ENCODE measurements around the gene CCL28. TPM values are rescaled to one million over a fixed set of nuclear protein-coding genes. Genes with fewer than 3 reads are reported as not detected.
"Not testable (repeated sequence)": the region's sequence is repeated elsewhere in the genome, so short reads cannot be mapped to it uniquely, and the experiment has no call there.

Gene CCL28
- total RNA-seq, 1 donor from 2014 or later, result 7.7 TPM

GRCh38 chr5:43409809-43410271 is 2.4 kb downstream of the CCL28 start:
- Histone ChIP-seq H3K4me3 (no peak overlapping the region), H3K36me3 (no peaks in the 10 kb centered on the region), H3K27ac (peak overlapping the region; percentile 20), H3K9me3 (no peaks in the 10 kb centered on the region), H3K4me1 (no peaks in the 10 kb centered on the region), H3K27me3 (no peaks in the 10 kb centered on the region)
- no peak for TF ChIP-seq CTCF (IDR thresholded peaks at IDR 0.05)
- intact Hi-C loops (cut with DNase I), result no loop called here
- no peak for DNase-seq
- ATAC-seq, result peak; percentile 93

GRCh38 chr5:43402524-43403066 is 9.6 kb downstream of the CCL28 start:
- H3K9me3 ChIP-seq; H3K4me1 ChIP-seq; H3K36me3 ChIP-seq; intact Hi-C loops (cut with DNase I); ATAC-seq; H3K4me3 ChIP-seq; DNase-seq; H3K27ac ChIP-seq; H3K27me3 ChIP-seq: not testable (repeated sequence)

GRCh38 chr5:43401827-43402226 is 10.4 kb downstream of the CCL28 start:
- TF ChIP-seq CTCF (IDR thresholded peaks at IDR 0.05), result no peak
- no peak for ATAC-seq
- intact Hi-C loops (cut with DNase I), result no loop called here
- Histone ChIP-seq H3K4me3 (no peak overlapping the region), H3K36me3 (no peaks in the 10 kb centered on the region), H3K9me3 (no peaks in the 10 kb centered on the region), H3K4me1 (peaks cover 6% of the 10 kb centered on the region), H3K27me3 (no peaks in the 10 kb centered on the region), H3K27ac (no peak overlapping the region)
- DNase-seq, result no peak

GRCh38 chr5:43400082-43400481 is 12.1 kb downstream of the CCL28 start:
- Histone ChIP-seq H3K27me3 (no peaks in the 10 kb centered on the region), H3K27ac (no peak overlapping the region), H3K4me3 (no peak overlapping the region), H3K4me1 (peaks cover 6% of the 10 kb centered on the region), H3K9me3 (no peaks in the 10 kb centered on the region), H3K36me3 (no peaks in the 10 kb centered on the region)
- DNase-seq, result no peak
- intact Hi-C loops (cut with DNase I), result no loop called here
- no peak for TF ChIP-seq CTCF (IDR thresholded peaks at IDR 0.05)
- no peak for ATAC-seq

GRCh38 chr5:43396762-43397304 is 15.4 kb downstream of the CCL28 start:
- H3K4me1 ChIP-seq, result peaks cover 6% of the 10 kb centered on the region
- no peaks in the 10 kb centered on the region for H3K27me3 ChIP-seq
- intact Hi-C loops (cut with DNase I), result no loop called here
- DNase-seq (peak; percentile 86), ATAC-seq (peak; percentile 98)
- peak overlapping the region; percentile 62 for H3K4me3 ChIP-seq
- no peak for TF ChIP-seq CTCF (IDR thresholded peaks at IDR 0.05)
- H3K27ac ChIP-seq, result peak overlapping the region; percentile 75
- no peaks in the 10 kb centered on the region for H3K9me3 ChIP-seq
- no peaks in the 10 kb centered on the region for H3K36me3 ChIP-seq

GRCh38 chr5:43390471-43390870 is 21.7 kb downstream of the CCL28 start:
- intact Hi-C loops (cut with DNase I), result no loop called here
- TF ChIP-seq CTCF (IDR thresholded peaks at IDR 0.05), result no peak
- DNase-seq, result no peak
- no peak overlapping the region for H3K27ac ChIP-seq
- H3K36me3 ChIP-seq, result no peaks in the 10 kb centered on the region
- H3K27me3 ChIP-seq, result no peaks in the 10 kb centered on the region
- H3K4me1 ChIP-seq, result no peaks in the 10 kb centered on the region
- ATAC-seq, result no peak
- H3K9me3 ChIP-seq, result no peaks in the 10 kb centered on the region
- H3K4me3 ChIP-seq, result no peak overlapping the region

Measured in upper lobe of right lung (tissue), 1 donor.